ENCODE measurements around the gene ZMYND8.

DNA sequence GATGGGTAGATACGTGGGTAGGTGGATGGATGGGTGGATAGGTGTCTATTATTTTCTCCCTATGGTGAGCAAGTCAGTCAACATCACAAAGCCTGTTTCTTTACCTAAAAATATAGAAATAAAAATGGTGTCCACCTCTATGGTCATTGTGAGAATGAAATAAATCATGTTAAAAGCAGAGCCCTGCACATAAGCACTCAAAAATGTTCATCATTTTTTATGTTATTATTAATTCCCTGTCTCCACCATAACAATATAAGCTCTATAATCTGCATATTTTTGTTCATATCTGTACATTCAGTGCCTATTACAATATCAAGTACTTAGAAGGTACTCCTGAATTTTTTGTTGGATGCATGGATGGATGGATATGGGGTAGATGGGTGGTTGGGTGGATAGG is 177.6 kb downstream of the ZMYND8 start:
- TF ChIP-seq ZNF274 (IDR thresholded peaks at IDR 0.05; ENCODE audit: low read depth, low read length) (no peak), YY1 (IDR thresholded peaks at IDR 0.05; ENCODE audit: insufficient read depth, insufficient read length) (no peak), SUZ12 (IDR thresholded peaks at IDR 0.05; ENCODE audit: extremely low read depth, insufficient read depth, insufficient read length) (no peak)

Data from NT2/D1 (cell line).